ENCODE results near the gene SCTR. TPM values are rescaled to one million over a fixed set of nuclear protein-coding genes. Genes with fewer than 3 reads are reported as not detected.

Gene SCTR
- total RNA-seq, 2 donors from 2014 or later, result not detected

DNA sequence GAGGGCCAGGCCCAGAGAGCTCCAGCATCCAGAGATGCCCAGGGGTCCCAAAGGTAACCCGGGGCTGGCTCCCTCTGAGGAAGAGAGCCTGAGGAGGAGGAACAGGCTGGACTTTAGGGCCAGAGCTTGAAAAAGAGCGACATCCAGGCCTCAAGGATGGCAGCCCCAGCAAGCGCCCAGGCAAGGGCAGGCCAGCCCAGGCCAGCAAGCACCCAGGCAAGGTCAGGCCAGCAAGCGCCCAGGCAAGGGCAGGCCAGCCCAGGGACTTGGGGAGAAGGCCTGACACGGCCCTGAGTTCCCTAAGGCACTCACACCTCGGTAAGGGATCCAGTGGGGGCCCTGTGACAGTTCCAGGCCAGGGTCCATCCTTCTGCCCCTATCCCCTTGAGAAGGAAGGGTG, 127.1 kb downstream of the SCTR start:
- Mint-ChIP-seq H3K27me3 (peaks cover 42% of the 10 kb centered on the region), H3K36me3 (ENCODE audit: low read depth) (no peaks in the 10 kb centered on the region)

DNA sequence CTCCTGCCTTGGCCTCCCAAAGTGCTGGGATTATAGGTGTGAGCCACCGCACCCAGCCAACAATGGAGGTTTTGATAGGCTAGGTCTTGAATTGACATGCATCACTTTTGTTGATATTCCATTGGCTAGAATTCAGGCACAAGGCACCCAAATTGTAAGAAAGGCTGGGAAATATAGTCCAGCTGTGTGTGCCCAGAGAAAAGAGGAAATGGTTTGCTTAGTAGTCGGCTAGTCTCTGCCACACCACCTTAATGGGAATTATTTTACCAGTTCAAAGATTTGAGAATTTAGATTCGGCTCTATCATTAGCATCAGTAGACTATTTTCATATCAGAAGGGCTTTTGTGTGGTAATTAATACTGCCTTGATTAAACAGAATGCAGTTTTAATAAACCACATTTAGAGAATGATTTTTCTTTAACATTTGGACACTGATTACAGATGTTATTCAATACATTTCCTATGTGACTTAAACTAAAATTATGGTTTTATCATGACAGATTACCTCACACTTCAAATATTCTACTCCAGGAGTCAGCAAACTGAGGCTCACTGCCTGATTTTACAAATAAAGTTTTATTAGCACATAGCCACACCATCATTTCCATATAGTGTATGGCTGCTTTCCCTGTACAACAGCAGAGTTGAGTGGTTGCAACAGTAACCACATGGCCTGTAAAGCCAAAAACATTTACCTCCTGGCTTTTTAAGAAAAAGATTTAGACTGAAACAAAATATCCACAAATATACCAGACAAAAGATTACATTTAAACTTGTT, 130.1 kb downstream of the SCTR start:
- DNase-seq, result no peak
- Mint-ChIP-seq H3K4me3 (no peak overlapping the region), H3K4me1 (peaks cover 5% of the 10 kb centered on the region), H3K36me3 (ENCODE audit: low read depth) (no peaks in the 10 kb centered on the region), H3K27ac (no peak overlapping the region), H3K27me3 (peaks cover 29% of the 10 kb centered on the region)
- H3K9me3 ChIP-seq (ENCODE audit: control insufficient read depth, low read length, poor library complexity, severe bottlenecking), result no peaks in the 10 kb centered on the region
- no peak for ATAC-seq

More for the DNA sequence above, 127.1 kb downstream of the SCTR start:
- no peaks in the 10 kb centered on the region for H3K9me3 ChIP-seq (ENCODE audit: control insufficient read depth, low read length, poor library complexity, severe bottlenecking)
- ATAC-seq, result no peak
- Mint-ChIP-seq H3K27ac (no peak overlapping the region), H3K4me3 (no peak overlapping the region), H3K4me1 (peaks cover 5% of the 10 kb centered on the region)
- no peak for DNase-seq

Other genes with a start within 250 kb of the SCTR start
- 1 to 10 TPM; 7.2 to 9.0 TPM for gene C2orf76, start 157.6 kb downstream of the SCTR start, total RNA-seq
- gene DBI, start 157.5 kb downstream of the SCTR start, total RNA-seq, result 10 to 100 TPM; 39.3 to 43.0 TPM
- gene TMEM37, start 92.6 kb downstream of the SCTR start, total RNA-seq, result not detected
- gene CFAP221, start 20.0 kb upstream of the SCTR start, total RNA-seq, result not detected
- 1 to 10 TPM; 3.1 to 4.1 TPM for gene TMEM177, start 154.7 kb upstream of the SCTR start, total RNA-seq
- gene PTPN4, start 235.4 kb upstream of the SCTR start, total RNA-seq, result 100 to 1,000 TPM; 128 to 149 TPM